ENCODE data around the gene NCAPH2. TPM values are rescaled to one million over a fixed set of nuclear protein-coding genes. Genes with fewer than 3 reads are reported as not detected.
A peak's percentile ranks its signal among the peaks of the same experiment; 100 is the strongest.
"Not testable (repeated sequence)": the region's sequence is repeated elsewhere in the genome, so short reads cannot be mapped to it uniquely, and the experiment has no call there.

The NCAPH2 gene
- total and polyA plus RNA-seq, 8 donors: 41.6 to 52.9 (median 45.1) TPM

DNA sequence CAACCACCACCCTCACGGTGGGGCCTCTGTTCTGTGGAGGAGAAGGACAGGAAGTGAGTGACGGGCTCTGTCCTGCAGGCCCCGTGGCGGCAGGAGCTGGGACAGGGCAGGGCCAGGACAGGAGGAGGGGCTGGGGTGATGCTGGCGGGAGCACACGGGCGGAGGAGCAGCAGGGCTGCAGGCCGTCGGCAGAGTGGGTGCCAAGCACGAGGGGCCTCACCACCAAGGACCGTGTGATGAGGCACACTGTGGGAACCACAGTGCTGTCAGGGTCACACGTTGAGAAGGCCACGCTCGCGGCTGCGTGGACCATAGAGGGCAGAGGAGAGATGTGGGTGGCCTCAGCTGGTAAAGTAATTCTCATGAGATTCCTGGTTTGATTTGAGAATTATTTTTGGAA is 8.9 kb downstream of the NCAPH2 start:
- Histone ChIP-seq H3K4me1 (peaks cover 0 to 6% of the 10 kb centered on the region in 2 donors), H3K27ac (no peak overlapping the region), H3K27me3 (no peaks in the 10 kb centered on the region), H3K36me3 (peaks cover 0 to 67% of the 10 kb centered on the region in 2 donors), H3K4me3 (no peak overlapping the region), H3K9me3 (no peaks in the 10 kb centered on the region)
- ATAC-seq: no peak
- intact Hi-C loops (cut with DNase I): no loop called here
- TF ChIP-seq, protein P1, sequence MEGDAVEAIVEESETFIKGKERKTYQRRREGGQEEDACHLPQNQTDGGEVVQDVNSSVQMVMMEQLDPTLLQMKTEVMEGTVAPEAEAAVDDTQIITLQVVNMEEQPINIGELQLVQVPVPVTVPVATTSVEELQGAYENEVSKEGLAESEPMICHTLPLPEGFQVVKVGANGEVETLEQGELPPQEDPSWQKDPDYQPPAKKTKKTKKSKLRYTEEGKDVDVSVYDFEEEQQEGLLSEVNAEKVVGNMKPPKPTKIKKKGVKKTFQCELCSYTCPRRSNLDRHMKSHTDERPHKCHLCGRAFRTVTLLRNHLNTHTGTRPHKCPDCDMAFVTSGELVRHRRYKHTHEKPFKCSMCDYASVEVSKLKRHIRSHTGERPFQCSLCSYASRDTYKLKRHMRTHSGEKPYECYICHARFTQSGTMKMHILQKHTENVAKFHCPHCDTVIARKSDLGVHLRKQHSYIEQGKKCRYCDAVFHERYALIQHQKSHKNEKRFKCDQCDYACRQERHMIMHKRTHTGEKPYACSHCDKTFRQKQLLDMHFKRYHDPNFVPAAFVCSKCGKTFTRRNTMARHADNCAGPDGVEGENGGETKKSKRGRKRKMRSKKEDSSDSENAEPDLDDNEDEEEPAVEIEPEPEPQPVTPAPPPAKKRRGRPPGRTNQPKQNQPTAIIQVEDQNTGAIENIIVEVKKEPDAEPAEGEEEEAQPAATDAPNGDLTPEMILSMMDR (IDR thresholded peaks at IDR 0.05): no peak
- DNase-seq: no peak

DNA sequence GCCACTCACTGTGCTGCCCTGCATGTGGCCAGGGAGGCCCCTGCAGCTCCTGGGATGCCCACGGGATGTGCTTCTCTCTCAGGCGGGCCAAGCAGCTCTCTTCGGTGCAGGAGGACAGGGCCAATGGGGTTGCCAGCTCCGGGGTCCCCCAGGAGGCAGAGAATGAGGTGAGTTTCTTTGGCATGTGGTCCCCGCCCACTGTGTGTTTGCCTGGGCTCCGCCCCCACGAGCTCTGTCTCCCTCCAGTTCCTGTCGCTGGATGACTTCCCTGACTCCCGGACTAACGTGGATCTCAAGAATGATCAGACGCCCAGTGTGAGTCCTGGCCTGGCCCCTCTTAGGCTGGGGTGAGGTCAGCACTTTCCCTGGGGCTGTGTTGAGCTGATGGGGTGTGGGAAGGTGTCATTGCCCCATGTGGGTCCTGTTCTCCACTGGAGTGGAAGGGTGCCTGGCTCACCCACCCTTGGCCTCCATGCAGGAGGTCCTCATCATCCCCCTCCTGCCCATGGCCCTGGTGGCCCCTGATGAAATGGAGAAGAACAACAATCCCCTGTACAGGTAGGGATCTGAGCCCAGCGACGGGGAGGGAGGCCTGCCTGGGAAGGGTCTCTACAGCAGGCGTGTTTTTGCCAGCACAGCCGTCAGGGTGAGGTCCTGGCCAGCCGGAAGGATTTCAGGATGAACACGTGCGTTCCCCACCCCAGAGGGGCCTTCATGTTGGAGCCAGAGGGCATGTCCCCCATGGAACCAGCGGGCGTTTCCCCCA is 9.7 kb downstream of the NCAPH2 start:
- no peaks in the 10 kb centered on the region for H3K9me3 ChIP-seq
- H3K36me3 ChIP-seq: peaks cover 0 to 74% of the 10 kb centered on the region in 2 donors
- DNase-seq (no peak), ATAC-seq (no peak)
- H3K4me1 ChIP-seq: no peaks in the 10 kb centered on the region
- no peak overlapping the region for H3K27ac ChIP-seq
- intact Hi-C loops (cut with DNase I): no loop called here
- no peaks in the 10 kb centered on the region for H3K27me3 ChIP-seq
- no peak overlapping the region for H3K4me3 ChIP-seq
- TF ChIP-seq, protein P1 (IDR thresholded peaks at IDR 0.05): no peak

DNA sequence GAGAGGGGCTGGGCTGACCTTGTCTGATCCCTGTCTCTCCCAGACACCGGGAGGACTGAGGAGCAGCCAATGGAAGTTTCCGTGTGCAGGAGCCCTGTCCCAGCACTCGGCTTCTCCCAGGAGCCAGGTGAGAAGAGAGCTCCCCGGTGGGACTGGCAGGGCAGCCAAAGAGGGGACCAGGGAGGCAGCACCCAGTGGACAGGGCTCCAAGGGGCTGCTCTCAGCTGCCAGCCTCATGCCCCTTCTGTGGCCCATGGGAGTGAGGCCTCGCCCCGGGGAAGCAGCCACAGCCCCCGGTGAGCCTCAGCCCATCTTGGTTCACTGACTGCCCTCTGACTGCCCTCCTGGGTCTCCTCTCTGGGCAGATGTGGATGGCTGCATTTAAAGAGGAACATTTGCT is 10.6 kb downstream of the NCAPH2 start:
- Histone ChIP-seq H3K27ac (no peak overlapping the region), H3K27me3 (no peaks in the 10 kb centered on the region), H3K4me1 (peaks cover 0 to under 1% of the 10 kb centered on the region in 2 donors), H3K36me3 (peaks cover 0 to 84% of the 10 kb centered on the region in 2 donors), H3K4me3 (no peak overlapping the region), H3K9me3 (no peaks in the 10 kb centered on the region)
- TF ChIP-seq, protein P1 (IDR thresholded peaks at IDR 0.05): no peak
- no peak for ATAC-seq
- DNase-seq: peak in 1 of 4 donors; percentile 70
- intact Hi-C loops (cut with DNase I): no loop called here

DNA sequence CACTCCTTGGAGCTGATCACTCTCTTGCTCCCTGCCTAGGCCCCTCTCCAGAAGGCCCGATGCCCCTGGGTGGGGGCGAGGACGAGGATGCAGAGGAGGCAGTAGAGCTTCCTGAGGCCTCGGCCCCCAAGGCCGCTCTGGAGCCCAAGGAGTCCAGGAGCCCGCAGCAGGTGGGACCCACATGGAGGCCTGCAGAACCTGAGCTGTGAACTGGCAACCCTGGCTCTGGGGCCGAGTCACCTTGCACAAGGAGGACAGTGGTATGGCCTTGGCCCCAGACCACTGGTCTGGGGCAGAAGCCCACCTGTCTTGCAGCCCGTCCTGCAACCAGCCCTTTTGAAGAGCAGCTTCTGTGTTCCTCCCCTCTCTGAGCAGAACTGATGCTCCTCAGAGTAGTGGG is 11.1 kb downstream of the NCAPH2 start:
- no peak overlapping the region for H3K27ac ChIP-seq
- peak in 1 of 4 donors; percentile 67 for DNase-seq
- H3K36me3 ChIP-seq: peaks cover 0 to 89% of the 10 kb centered on the region in 2 donors
- intact Hi-C loops (cut with DNase I): no loop called here
- no peaks in the 10 kb centered on the region for H3K27me3 ChIP-seq
- peaks cover 4 to 6% of the 10 kb centered on the region in 2 donors for H3K4me1 ChIP-seq
- TF ChIP-seq, protein P1 (IDR thresholded peaks at IDR 0.05): no peak
- ATAC-seq: no peak
- no peak overlapping the region for H3K4me3 ChIP-seq
- H3K9me3 ChIP-seq: no peaks in the 10 kb centered on the region

DNA sequence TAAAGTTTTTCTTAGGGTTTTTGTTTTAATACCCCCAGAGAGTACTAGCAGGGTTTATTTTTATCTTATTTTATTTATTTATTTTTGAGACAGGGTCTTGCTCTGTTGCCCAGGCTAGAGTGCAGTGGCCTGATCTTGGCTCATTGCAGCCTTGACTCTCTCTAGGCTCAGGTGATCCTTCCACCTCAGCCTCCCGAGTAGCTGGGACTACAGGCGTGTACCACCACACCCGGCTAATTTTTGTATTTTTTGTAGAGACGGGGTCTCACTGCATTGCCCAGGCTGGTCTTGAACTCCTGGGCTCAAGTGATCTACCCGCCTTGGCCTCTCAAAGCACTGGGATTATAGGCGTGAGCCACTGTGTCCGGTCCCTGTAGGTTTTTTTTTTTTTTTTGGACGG is 12.2 kb downstream of the NCAPH2 start:
- ATAC-seq; H3K27ac ChIP-seq; intact Hi-C loops (cut with DNase I); H3K4me3 ChIP-seq; H3K27me3 ChIP-seq; H3K9me3 ChIP-seq: not testable (repeated sequence)
- peaks cover 0 to 83% of the 10 kb centered on the region in 2 donors for H3K36me3 ChIP-seq
- peaks cover 13 to 16% of the 10 kb centered on the region in 2 donors for H3K4me1 ChIP-seq
- peak in 1 of 4 donors; percentile 0 for DNase-seq

Data from left lung (tissue), 10 donors.